Renal cortex interstitium (tissue), 11 donors: ENCODE results near the gene ARHGAP42. TPM values are rescaled to one million over a fixed set of nuclear protein-coding genes. Genes with fewer than 3 reads are reported as not detected.
A peak's percentile ranks its signal among the peaks of the same experiment; 100 is the strongest.

Source experiments
- DNase-seq, 11 donors: peaks; one replicate each; pipeline ENCODE4 v3.0.0-alpha.2; 2013; ENCODE audit warnings: low read depth in 9 of 11, low spot score in 4 of 11; ENCODE audit errors: extremely low read depth in 1 of 11
- polyA plus RNA-seq, 3 donors: library from polyadenylated mRNA; unstranded; fragments of 120-200 nt; gene quantifications; one replicate each; pipeline ENCODE4 v1.2.1, GENCODE V29; 2013; ENCODE audit not compliant: insufficient read length in 3 of 3

Gene ARHGAP42
- polyA plus RNA-seq, 3 donors = 25.6 to 30.6 (median 28.5) TPM

GRCh38 chr11:100705447-100705846 is 18.4 kb downstream of the ARHGAP42 start:
- no peak for DNase-seq

- DNase-seq = no peak
Observed at GRCh38 chr11:100706179-100706578, 19.1 kb downstream of the ARHGAP42 start.

GRCh38 chr11:100709233-100709957 is 22.3 kb downstream of the ARHGAP42 start:
- no peak for DNase-seq

GRCh38 chr11:100711984-100712383 is 24.9 kb downstream of the ARHGAP42 start:
- no peak for DNase-seq

GRCh38 chr11:100712583-100712982 is 25.5 kb downstream of the ARHGAP42 start:
- no peak for DNase-seq

GRCh38 chr11:100715165-100715761 is 28.2 kb downstream of the ARHGAP42 start:
- DNase-seq = no peak

- DNase-seq = no peak
Observed at GRCh38 chr11:100716838-100717237, 29.8 kb downstream of the ARHGAP42 start.

- no peak for DNase-seq
Observed at GRCh38 chr11:100719362-100719761, 32.3 kb downstream of the ARHGAP42 start.

GRCh38 chr11:100719809-100720221 is 32.7 kb downstream of the ARHGAP42 start:
- DNase-seq = no peak

GRCh38 chr11:100726680-100727079 is 39.6 kb downstream of the ARHGAP42 start:
- DNase-seq = no peak

GRCh38 chr11:100727410-100727809 is 40.3 kb downstream of the ARHGAP42 start:
- no peak for DNase-seq

GRCh38 chr11:100730266-100730665 is 43.2 kb downstream of the ARHGAP42 start:
- no peak for DNase-seq

- DNase-seq = no peak
Observed at GRCh38 chr11:100731471-100731870, 44.4 kb downstream of the ARHGAP42 start.

- no peak for DNase-seq
Observed at GRCh38 chr11:100732949-100733348, 45.9 kb downstream of the ARHGAP42 start.

- DNase-seq = no peak
Observed at GRCh38 chr11:100734743-100735527, 47.8 kb downstream of the ARHGAP42 start.

- DNase-seq = no peak
Observed at GRCh38 chr11:100735949-100736675, 49.0 kb downstream of the ARHGAP42 start.

GRCh38 chr11:100738701-100739270 is 51.7 kb downstream of the ARHGAP42 start:
- DNase-seq = no peak

- DNase-seq = peak; percentile 28 to 67 (median 47)
Observed at GRCh38 chr11:100739666-100740065, 52.6 kb downstream of the ARHGAP42 start.

- DNase-seq = no peak
Observed at GRCh38 chr11:100740440-100740839, 53.4 kb downstream of the ARHGAP42 start.
